Liver (tissue), 9 donors: ENCODE measurements around the gene ABCB6. TPM values are rescaled to one million over a fixed set of nuclear protein-coding genes. Genes with fewer than 3 reads are reported as not detected.

Source experiments
- DNase-seq: peaks from one replicate; pipeline ENCODE4 v3.0.0-alpha.2; 2017; ENCODE audit warnings: low spot score
- H3K27ac ChIP-seq, 2 donors: one replicate each; pipeline ENCODE4 v1.7.0; 2013; ENCODE audit warnings: inconsistent platforms in 2 of 2, low read length in 2 of 2, control low read depth in 1 of 2, low read depth in 1 of 2, mild to moderate bottlenecking in 1 of 2
- H3K27me3 ChIP-seq, 4 donors: one replicate each; pipeline versions ENCODE4 v1.6.1 to v1.7.0; 2013; ENCODE audit warnings: low read length in 3 of 4, inconsistent platforms in 1 of 4, mild to moderate bottlenecking in 1 of 4, moderate library complexity in 1 of 4; ENCODE audit not compliant: control insufficient read depth in 4 of 4, insufficient read depth in 4 of 4
- H3K36me3 ChIP-seq, 4 donors: one replicate each; pipeline versions ENCODE4 v1.6.1 to v1.7.0; 2013; ENCODE audit warnings: low read length in 3 of 4, mild to moderate bottlenecking in 3 of 4, low read depth in 1 of 4, moderate library complexity in 1 of 4; ENCODE audit not compliant: control insufficient read depth in 4 of 4, insufficient read depth in 3 of 4
- H3K4me1 ChIP-seq, 4 donors: one replicate each; pipeline versions ENCODE4 v1.6.1 to v1.7.0; 2013; ENCODE audit warnings: low read length in 3 of 4, mild to moderate bottlenecking in 3 of 4, moderate library complexity in 1 of 4; ENCODE audit not compliant: control insufficient read depth in 4 of 4, insufficient read depth in 4 of 4
- H3K4me3 ChIP-seq, 3 donors: one replicate each; pipeline versions ENCODE4 v1.6.1 to v1.7.0; 2013; ENCODE audit warnings: low read length in 3 of 3, control low read depth in 1 of 3, low read depth in 1 of 3, mild to moderate bottlenecking in 1 of 3
- H3K9ac ChIP-seq, 2 donors: one replicate each; pipeline ENCODE4 v1.7.0; 2013; ENCODE audit warnings: low read length in 2 of 2, mild to moderate bottlenecking in 2 of 2, moderate library complexity in 2 of 2, control low read depth in 1 of 2, low read depth in 1 of 2
- H3K9me3 ChIP-seq, 4 donors: one replicate each; pipeline versions ENCODE4 v1.6.1 to v1.7.0; 2013; ENCODE audit warnings: low read length in 3 of 4; ENCODE audit not compliant: control insufficient read depth in 4 of 4
- EGR1 ChIP-seq, 2 donors: IDR thresholded peaks; 2 replicates each; pipeline ENCODE4 v1.6.1; 2016 to 2018; ENCODE audit warnings: antibody characterized with exemption in 2 of 2, low read depth in 2 of 2
- FOXA1 ChIP-seq: IDR thresholded peaks from 2 replicates; pipeline ENCODE4 v1.6.1; 2016; ENCODE audit warnings: antibody characterized with exemption
- FOXA2 ChIP-seq: IDR thresholded peaks from 2 replicates; pipeline ENCODE4 v1.6.1; 2016; ENCODE audit warnings: antibody characterized with exemption
- GABPA ChIP-seq, 2 donors: IDR thresholded peaks in 1 of 2; conservative IDR thresholded peaks in 1 of 2; 2 replicates each; pipeline ENCODE4 v1.6.1; 2016; ENCODE audit warnings: antibody characterized with exemption in 2 of 2, mild to moderate bottlenecking in 1 of 2, moderate library complexity in 1 of 2
- HNF4A ChIP-seq, 2 donors: conservative IDR thresholded peaks; 2 replicates each; pipeline ENCODE4 v1.6.1; 2016; ENCODE audit warnings: antibody characterized with exemption in 2 of 2, mild to moderate bottlenecking in 2 of 2
- JUND ChIP-seq, 2 donors: IDR thresholded peaks; 2 replicates each; pipeline ENCODE4 v1.6.1; 2016; ENCODE audit warnings: antibody characterized with exemption in 2 of 2
- NR2F2 ChIP-seq: IDR thresholded peaks from 2 replicates; pipeline ENCODE4 v1.6.1; 2016; ENCODE audit warnings: antibody characterized with exemption
- RAD21 ChIP-seq, 2 donors: IDR thresholded peaks; 2 replicates each; pipeline ENCODE4 v1.6.1; 2016; ENCODE audit warnings: antibody characterized with exemption in 2 of 2, mild to moderate bottlenecking in 2 of 2
- SP1 ChIP-seq: IDR thresholded peaks from 2 replicates; pipeline ENCODE4 v1.6.1; 2018; ENCODE audit warnings: antibody characterized with exemption, mild to moderate bottlenecking
- TAF1 ChIP-seq: conservative IDR thresholded peaks from 2 replicates; pipeline ENCODE4 v1.6.1; 2016; ENCODE audit warnings: antibody characterized with exemption, mild to moderate bottlenecking
- YY1 ChIP-seq: IDR thresholded peaks from 2 replicates; pipeline ENCODE4 v1.6.1; 2016; ENCODE audit warnings: antibody characterized with exemption, mild to moderate bottlenecking
- WGBS: extraction: QIAGEN DNeasy Blood & Tissue Kit; methylation state at CpG from one replicate; pipeline ENCODE4 v1.1.7; 2013; 5-methylcytosine and 5-hydroxymethylcytosine counted together
- polyA plus RNA-seq, 2 donors: library from polyadenylated mRNA; stranded (reverse) in 1 of 2; unstranded in 1 of 2; fragments of 200-250 nt in 1 of 2; fragments of >200 nt in 1 of 2; fragmentation: Nextera tagmentation in 1 of 2; extraction: Ambion mirVana in 1 of 2; gene quantifications; one replicate each; pipeline versions ENCODE4 v1.2.1 to v1.2.3, GENCODE V29; 2013 to 2015
- total RNA-seq, 2 donors: library from RNA; depleted of rRNA; stranded (reverse); fragments of >200 nt; gene quantifications; one replicate each; pipeline ENCODE4 v1.2.3, GENCODE V29; 2014
- TF ChIP-seq, protein P1 (sequence below): IDR thresholded peaks from 2 replicates; pipeline ENCODE4 v1.6.1; 2016; ENCODE audit warnings: antibody characterized with exemption
- TF ChIP-seq, protein P2 (sequence below): IDR thresholded peaks from 2 replicates; pipeline ENCODE4 v1.6.1; 2016; ENCODE audit warnings: antibody characterized with exemption
- TF ChIP-seq, protein P3 (sequence below): IDR thresholded peaks from 2 replicates; pipeline ENCODE4 v1.6.1; 2016; ENCODE audit warnings: antibody characterized with exemption
- donor health status: healthy.
- donor health status: healthy.
- donor health status: healthy.
- donor health status: healthy.
- donor health status: healthy.

The ABCB6 gene
- total and polyA plus RNA-seq, 4 donors: 19.0 to 96.1 (median 47.8) TPM

DNA sequence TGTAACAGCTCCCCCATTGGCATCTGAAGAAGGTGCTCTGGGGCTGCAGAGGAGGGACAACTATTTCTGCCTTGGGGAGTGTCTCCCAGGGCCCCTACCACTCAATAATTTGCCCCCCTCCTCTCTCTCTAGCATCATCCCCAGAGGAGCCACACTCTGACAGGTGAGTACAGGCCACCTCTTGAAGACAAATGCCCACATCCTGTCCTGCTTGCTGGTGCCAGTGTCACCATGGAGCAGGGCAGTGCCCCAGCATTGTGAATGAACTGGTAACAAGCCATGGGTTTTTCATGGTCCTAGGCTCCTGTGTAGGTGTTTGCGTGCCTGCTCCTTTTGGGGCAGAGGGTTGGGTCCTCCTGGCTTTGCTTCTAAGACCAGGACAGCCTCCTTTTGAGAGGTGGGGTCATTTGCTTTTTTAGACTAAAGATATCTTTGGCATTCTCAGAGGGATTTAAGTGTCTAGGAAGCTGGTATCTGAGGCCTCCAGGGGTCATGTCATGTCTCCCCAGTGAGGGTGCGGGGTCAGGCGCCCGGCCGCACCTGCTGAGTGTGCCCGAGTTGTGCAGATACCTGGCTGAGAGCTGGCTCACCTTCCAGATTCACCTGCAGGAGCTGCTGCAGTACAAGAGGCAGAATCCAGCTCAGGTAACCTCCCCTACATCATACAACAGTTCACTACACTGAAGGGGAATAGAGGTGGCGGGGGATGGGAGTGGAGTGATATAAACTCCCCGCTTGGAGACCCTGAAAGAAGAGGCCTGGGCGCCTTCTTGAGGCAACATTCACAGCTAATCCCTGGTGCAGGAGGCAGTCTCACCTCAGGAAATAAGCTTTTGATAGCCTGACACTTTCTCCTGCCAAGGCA is 38.9 kb downstream of the ABCB6 start:
- H3K27ac ChIP-seq: no peak overlapping the region
- H3K9ac ChIP-seq: no peak overlapping the region
- peak; percentile 27 for DNase-seq
- H3K4me3 ChIP-seq: no peak overlapping the region
- TF ChIP-seq FOXA2: no peak
- TF ChIP-seq JUND (IDR thresholded peaks at IDR 0.05): no peak
- TF ChIP-seq, protein P1, sequence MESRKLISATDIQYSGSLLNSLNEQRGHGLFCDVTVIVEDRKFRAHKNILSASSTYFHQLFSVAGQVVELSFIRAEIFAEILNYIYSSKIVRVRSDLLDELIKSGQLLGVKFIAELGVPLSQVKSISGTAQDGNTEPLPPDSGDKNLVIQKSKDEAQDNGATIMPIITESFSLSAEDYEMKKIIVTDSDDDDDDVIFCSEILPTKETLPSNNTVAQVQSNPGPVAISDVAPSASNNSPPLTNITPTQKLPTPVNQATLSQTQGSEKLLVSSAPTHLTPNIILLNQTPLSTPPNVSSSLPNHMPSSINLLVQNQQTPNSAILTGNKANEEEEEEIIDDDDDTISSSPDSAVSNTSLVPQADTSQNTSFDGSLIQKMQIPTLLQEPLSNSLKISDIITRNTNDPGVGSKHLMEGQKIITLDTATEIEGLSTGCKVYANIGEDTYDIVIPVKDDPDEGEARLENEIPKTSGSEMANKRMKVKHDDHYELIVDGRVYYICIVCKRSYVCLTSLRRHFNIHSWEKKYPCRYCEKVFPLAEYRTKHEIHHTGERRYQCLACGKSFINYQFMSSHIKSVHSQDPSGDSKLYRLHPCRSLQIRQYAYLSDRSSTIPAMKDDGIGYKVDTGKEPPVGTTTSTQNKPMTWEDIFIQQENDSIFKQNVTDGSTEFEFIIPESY: no peak
- no peak for TF ChIP-seq HNF4A (conservative IDR thresholded peaks at IDR 0.05)
- TF ChIP-seq, protein P2, sequence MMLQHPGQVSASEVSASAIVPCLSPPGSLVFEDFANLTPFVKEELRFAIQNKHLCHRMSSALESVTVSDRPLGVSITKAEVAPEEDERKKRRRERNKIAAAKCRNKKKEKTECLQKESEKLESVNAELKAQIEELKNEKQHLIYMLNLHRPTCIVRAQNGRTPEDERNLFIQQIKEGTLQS: no peak
- peaks cover 0 to 25% (median 22%) of the 10 kb centered on the region in 4 donors for H3K4me1 ChIP-seq
- peaks cover 14 to 42% (median 39%) of the 10 kb centered on the region in 4 donors for H3K36me3 ChIP-seq
- WGBS: 98% methylated on average over 9 of the region's 9 CpGs
- no peaks in the 10 kb centered on the region for H3K9me3 ChIP-seq
- no peaks in the 10 kb centered on the region for H3K27me3 ChIP-seq

DNA sequence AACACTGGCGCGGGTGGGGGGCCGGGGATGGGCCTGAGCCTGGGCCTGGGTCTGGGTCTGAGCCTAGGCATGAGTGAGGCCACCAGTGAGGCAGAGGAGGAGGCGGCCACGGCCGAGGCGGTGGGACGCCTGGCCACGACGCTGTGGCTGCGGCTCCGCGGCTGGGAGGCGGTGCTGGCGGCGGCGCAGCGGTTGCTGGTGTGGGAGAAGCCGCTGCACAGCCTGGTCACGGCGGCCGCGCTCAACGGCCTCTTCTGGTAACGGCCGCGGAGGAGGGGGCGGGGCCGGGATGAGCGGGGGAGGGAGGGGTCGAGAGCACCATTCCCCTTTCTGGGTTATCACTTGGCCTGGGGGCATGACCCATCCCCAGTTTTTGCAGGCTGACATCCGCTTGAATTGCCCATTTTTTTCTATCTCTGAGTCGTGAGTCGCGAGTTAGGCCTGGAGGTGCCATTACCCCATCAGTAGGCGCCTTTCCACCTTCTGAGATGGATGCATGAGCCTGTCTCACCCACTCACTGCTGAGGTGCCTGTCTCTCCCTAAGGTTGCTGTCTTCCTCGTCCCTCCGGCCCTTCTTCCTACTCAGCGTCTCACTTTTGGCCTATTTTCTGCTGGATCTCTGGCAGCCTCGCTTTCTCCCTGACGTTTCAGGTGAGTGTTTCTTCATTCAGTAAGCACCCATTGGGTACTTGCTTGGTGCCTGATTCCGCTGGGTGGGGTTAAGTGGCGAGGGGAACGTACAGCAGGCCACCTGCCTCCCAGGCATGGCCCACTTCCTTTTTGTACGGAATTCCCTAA is 40.2 kb downstream of the ABCB6 start:
- TF ChIP-seq EGR1 (IDR thresholded peaks at IDR 0.05; ENCODE audit: low read depth in 2 of 2): no peak
- TF ChIP-seq FOXA1: no peak
- no peak for TF ChIP-seq FOXA2
- no peak for TF ChIP-seq RAD21 (IDR thresholded peaks at IDR 0.05)
- no peak for TF ChIP-seq GABPA (IDR thresholded peaks at IDR 0.05 in 1 of 2, conservative IDR thresholded peaks at IDR 0.05 in 1 of 2)
- TF ChIP-seq SP1: no peak
- Histone ChIP-seq H3K9me3 (no peaks in the 10 kb centered on the region), H3K36me3 (peaks cover 9 to 48% (median 42%) of the 10 kb centered on the region in 4 donors), H3K27ac (peak overlapping the region; percentile 94 to 100), H3K4me1 (peaks cover 0 to 25% (median 22%) of the 10 kb centered on the region in 4 donors), H3K4me3 (peak overlapping the region; percentile 63 to 77 (median 68)), H3K9ac (peak overlapping the region; percentile 10 to 50), H3K27me3 (no peaks in the 10 kb centered on the region)
- DNase-seq: peak; percentile 76
- 5% methylated on average over 45 of the region's 45 CpGs for WGBS

DNA sequence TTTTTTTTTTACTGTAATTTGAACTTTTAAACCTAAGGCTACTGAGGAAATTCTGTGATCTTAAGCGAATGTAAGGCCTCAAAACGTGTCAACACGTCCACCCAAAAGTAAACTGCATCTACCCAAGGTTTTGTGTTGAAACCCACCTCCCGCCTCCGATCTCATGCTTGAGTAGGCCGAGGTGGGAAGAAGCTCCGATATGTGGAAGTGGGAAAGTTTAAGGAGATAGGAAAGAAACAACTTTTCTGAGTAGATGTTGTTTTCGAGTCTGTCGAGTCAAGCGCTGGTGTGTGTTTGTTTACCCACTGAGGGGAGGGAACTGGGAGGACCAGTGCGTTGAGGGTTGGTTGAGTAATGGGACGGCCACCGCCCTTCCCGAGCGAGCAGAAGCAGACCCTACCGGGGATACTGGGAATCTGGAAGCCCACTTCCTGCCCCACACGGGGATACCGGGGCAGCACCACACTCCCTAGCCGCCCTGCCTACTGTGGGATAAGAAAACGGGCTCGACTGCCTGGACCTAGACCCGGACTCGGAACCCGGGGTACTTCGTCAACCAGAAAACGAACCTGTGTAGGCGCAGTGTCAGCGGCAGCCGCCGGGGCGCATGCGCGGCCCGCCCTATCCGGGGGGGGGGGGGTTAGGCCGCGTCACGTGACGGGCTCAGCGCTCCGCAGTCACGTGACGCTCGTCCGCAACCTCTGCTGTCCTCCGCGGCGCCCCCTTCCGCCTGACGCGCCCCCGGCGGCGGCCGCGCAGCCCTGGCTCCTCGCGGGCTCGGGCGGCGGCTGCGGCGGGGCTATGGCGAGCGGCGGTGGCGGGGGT is 41.0 kb downstream of the ABCB6 start, which contains the start of gene RETREG2:
Gene RETREG2, plus strand, starts transcription at position 724 of the 825 bp plus-strand sequence. Its CDS starts 78 bp downstream, at position 802.
- Histone ChIP-seq H3K27me3 (no peaks in the 10 kb centered on the region), H3K9me3 (no peaks in the 10 kb centered on the region), H3K27ac (peak within 1 kb of the TSS; percentile 94 to 100), H3K36me3 (peaks cover 9 to 49% (median 41%) of the 10 kb centered on the region in 4 donors), H3K4me3 (peak within 1 kb of the TSS; percentile 68 to 89 (median 77)), H3K4me1 (peaks cover 0 to 25% (median 22%) of the 10 kb centered on the region in 4 donors), H3K9ac (peak within 1 kb of the TSS; percentile 34 to 100)
- WGBS: under 1% methylated on average over 67 of the region's 67 CpGs
- DNase-seq: peak; percentile 92
- peak; percentile 30 for TF ChIP-seq TAF1
- peak; percentile 47 for TF ChIP-seq YY1
- TF ChIP-seq, protein P1: no peak
- no peak for TF ChIP-seq RAD21 (IDR thresholded peaks at IDR 0.05)
- TF ChIP-seq NR2F2: no peak
- no peak for TF ChIP-seq EGR1 (IDR thresholded peaks at IDR 0.05; ENCODE audit: low read depth in 2 of 2)
- peak in 1 of 2 donors; percentile 75 for TF ChIP-seq GABPA (IDR thresholded peaks at IDR 0.05 in 1 of 2, conservative IDR thresholded peaks at IDR 0.05 in 1 of 2)
- no peak for TF ChIP-seq FOXA1
- TF ChIP-seq, protein P3, sequence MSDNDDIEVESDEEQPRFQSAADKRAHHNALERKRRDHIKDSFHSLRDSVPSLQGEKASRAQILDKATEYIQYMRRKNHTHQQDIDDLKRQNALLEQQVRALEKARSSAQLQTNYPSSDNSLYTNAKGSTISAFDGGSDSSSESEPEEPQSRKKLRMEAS: no peak
- TF ChIP-seq SP1: no peak
